Spleen (tissue), 11 donors: ENCODE measurements around the gene SS18. TPM values are rescaled to one million over a fixed set of nuclear protein-coding genes. Genes with fewer than 3 reads are reported as not detected.

Source experiments
- DNase-seq: peaks from one replicate; pipeline ENCODE4 v3.0.0-alpha.2; 2020
- H3K27ac ChIP-seq, 8 donors: fragments of 200-600 bp; sonication (generic) in 7 of 8; 1 replicate in 4 of 8; 2 replicates in 4 of 8; pipeline versions ENCODE4 v1.5.0 to v1.8.0; 2016 to 2021; ENCODE audit warnings: inconsistent platforms in 4 of 8, mild to moderate bottlenecking in 4 of 8, moderate library complexity in 1 of 8
- H3K27me3 ChIP-seq, 7 donors: fragments of 200-600 bp; sonication (generic) in 6 of 7; replicated peaks in 1 of 7; 1 replicate in 4 of 7; 2 replicates in 3 of 7; pipeline versions ENCODE4 v1.5.0 to v1.8.0; 2016 to 2021; ENCODE audit warnings: inconsistent platforms in 3 of 7, mild to moderate bottlenecking in 1 of 7
- H3K36me3 ChIP-seq, 6 donors: fragments of 200-600 bp; sonication (generic) in 5 of 6; 1 replicate in 4 of 6; 2 replicates in 2 of 6; pipeline versions ENCODE4 v1.5.0 to v1.8.0; 2016 to 2021; ENCODE audit warnings: inconsistent platforms in 2 of 6
- H3K4me1 ChIP-seq, 6 donors: fragments of 200-600 bp; sonication (generic) in 5 of 6; 1 replicate in 3 of 6; 2 replicates in 3 of 6; pipeline versions ENCODE4 v1.5.0 to v1.8.0; 2016 to 2021; ENCODE audit warnings: inconsistent platforms in 3 of 6
- H3K4me3 ChIP-seq, 8 donors: fragments of 200-600 bp; sonication (generic) in 7 of 8; 1 replicate in 4 of 8; 2 replicates in 4 of 8; pipeline versions ENCODE4 v1.5.0 to v1.8.0; 2016 to 2021; ENCODE audit warnings: inconsistent platforms in 4 of 8, mild to moderate bottlenecking in 4 of 8, moderate library complexity in 2 of 8
- H3K9me3 ChIP-seq, 8 donors: fragments of 200-600 bp; sonication (generic) in 7 of 8; 1 replicate in 4 of 8; 2 replicates in 4 of 8; pipeline versions ENCODE4 v1.5.0 to v1.8.0; 2016 to 2021; ENCODE audit warnings: inconsistent platforms in 4 of 8
- CTCF ChIP-seq, 11 experiments: fragments of 200-600 bp in 7 of 11; fragments of 450-650 bp in 4 of 11; sonication (generic) in 4 of 11; IDR thresholded peaks in 8 of 11; conservative IDR thresholded peaks in 3 of 11; 1 replicate in 7 of 11; 2 replicates in 4 of 11; pipeline versions ENCODE4 v1.4.0 to v1.8.0; 2016 to 2021; ENCODE audit warnings: antibody characterized with exemption in 11 of 11, inconsistent platforms in 4 of 11, mild to moderate bottlenecking in 1 of 11
- POLR2A ChIP-seq, 3 donors: fragments of 450-650 bp; IDR thresholded peaks; one replicate each; pipeline ENCODE4 v1.5.1; 2017; ENCODE audit warnings: antibody characterized with exemption in 3 of 3, mild to moderate bottlenecking in 1 of 3
- POLR2AphosphoS5 ChIP-seq, 3 donors: sonication (generic); formaldehyde crosslinking; IDR thresholded peaks; one replicate each; pipeline ENCODE4 v1.5.1; 2017; ENCODE audit warnings: antibody characterized with exemption in 3 of 3
- WGBS, 5 donors: extraction: QIAGEN DNeasy Blood & Tissue Kit in 3 of 5; methylation state at CpG; one replicate each; pipeline versions ENCODE4 v1.1.5 to v1.1.7; 2013 to 2018; 5-methylcytosine and 5-hydroxymethylcytosine counted together
- intact Hi-C: fragments of 100-400 bp; cut with DNase I; formaldehyde crosslinking; loops from one replicate; pipeline ENCODE4 v1.15.0; 2023; ENCODE audit warnings: low total_unique reads
- polyA plus RNA-seq, 3 donors: library from polyadenylated mRNA; stranded (reverse); fragments of 200-250 nt; gene quantifications; one replicate each; pipeline ENCODE4 v1.2.1, GENCODE V29; 2013
- total RNA-seq, 7 donors: library from RNA; depleted of rRNA in 3 of 7; stranded (reverse); fragments of >200 nt in 3 of 7; fragmentation: NEBNext Ultra II Directional in 4 of 7; extraction: Animal tissue kit (Norgen Biotek cat#: 25700) in 4 of 7; gene quantifications; one replicate each; pipeline versions ENCODE4 v1.1.0 to v1.2.1, GENCODE V29; 2016 to 2021
- donor health status: healthy with polysubstance abuse.
- donor health status: DM: no; HTN: no; CAD: no; lungs with moderate emphysema.
- donor health status: DM: no; HTN: no; CAD: no.
- donor health status: Bipolar disorder and iron deficiency.
- donor health status: healthy.
- donor health status: DM: no; HTN: no; CAD: no.
- donor health status: DM: yes; HTN: yes; CAD: no.

Gene SS18
- total and polyA plus RNA-seq, 10 donors, result 26.8 to 250 (median 69.8) TPM

GRCh38 chr18:25985707-25986394 is 104.6 kb downstream of the SS18 start:
- Histone ChIP-seq H3K4me3 (no peak overlapping the region), H3K27ac (no peak overlapping the region), H3K36me3 (no peaks in the 10 kb centered on the region), H3K27me3 (no peaks in the 10 kb centered on the region), H3K4me1 (no peaks in the 10 kb centered on the region), H3K9me3 (no peaks in the 10 kb centered on the region)
- intact Hi-C loops, result no loop called here
- 35 to 76% (median 58%) methylated on average over 1 of the region's 1 CpG for WGBS, 5 donors
- TF ChIP-seq CTCF (IDR thresholded peaks at IDR 0.05 in 8 of 11, conservative IDR thresholded peaks at IDR 0.05 in 3 of 11) (no peak), POLR2A (IDR thresholded peaks at IDR 0.05) (no peak), POLR2AphosphoS5 (IDR thresholded peaks at IDR 0.05) (no peak)
- no peak for DNase-seq

- no peaks in the 10 kb centered on the region for H3K9me3 ChIP-seq
- no peak overlapping the region for H3K27ac ChIP-seq
- no peaks in the 10 kb centered on the region for H3K4me1 ChIP-seq
- TF ChIP-seq POLR2A (IDR thresholded peaks at IDR 0.05) (no peak), POLR2AphosphoS5 (IDR thresholded peaks at IDR 0.05) (no peak), CTCF (IDR thresholded peaks at IDR 0.05 in 8 of 11, conservative IDR thresholded peaks at IDR 0.05 in 3 of 11) (no peak)
- no peak overlapping the region for H3K4me3 ChIP-seq
- H3K36me3 ChIP-seq, result no peaks in the 10 kb centered on the region
- intact Hi-C loops, result no loop called here
- 95 to 100% (median 97%) methylated on average over 2 of the region's 2 CpGs for WGBS, 5 donors
- no peak for DNase-seq
- no peaks in the 10 kb centered on the region for H3K27me3 ChIP-seq
Measured at GRCh38 chr18:25983730-25984129, 106.7 kb downstream of the SS18 start.

- Histone ChIP-seq H3K27me3 (no peaks in the 10 kb centered on the region), H3K4me3 (no peak overlapping the region), H3K36me3 (no peaks in the 10 kb centered on the region), H3K4me1 (no peaks in the 10 kb centered on the region), H3K27ac (no peak overlapping the region), H3K9me3 (no peaks in the 10 kb centered on the region)
- intact Hi-C loops, result no loop called here
- TF ChIP-seq POLR2A (IDR thresholded peaks at IDR 0.05) (no peak), CTCF (IDR thresholded peaks at IDR 0.05 in 8 of 11, conservative IDR thresholded peaks at IDR 0.05 in 3 of 11) (no peak), POLR2AphosphoS5 (IDR thresholded peaks at IDR 0.05) (no peak)
- 85 to 95% (median 87%) methylated on average over 3 of the region's 3 CpGs for WGBS, 5 donors
- DNase-seq, result no peak
Measured at GRCh38 chr18:25982961-25983360, 107.5 kb downstream of the SS18 start.

GRCh38 chr18:25982153-25982552 is 108.3 kb downstream of the SS18 start:
- Histone ChIP-seq H3K36me3 (no peaks in the 10 kb centered on the region), H3K9me3 (no peaks in the 10 kb centered on the region), H3K27me3 (no peaks in the 10 kb centered on the region), H3K27ac (no peak overlapping the region), H3K4me3 (no peak overlapping the region), H3K4me1 (no peaks in the 10 kb centered on the region)
- 61 to 71% (median 65%) methylated on average over 1 of the region's 1 CpG for WGBS, 5 donors
- DNase-seq, result no peak
- intact Hi-C loops, result no loop called here
- no peak for TF ChIP-seq POLR2AphosphoS5 (IDR thresholded peaks at IDR 0.05)
- TF ChIP-seq CTCF (IDR thresholded peaks at IDR 0.05 in 8 of 11, conservative IDR thresholded peaks at IDR 0.05 in 3 of 11), result no peak
- TF ChIP-seq POLR2A (IDR thresholded peaks at IDR 0.05), result no peak
